GM21390 (cell line): ENCODE measurements around the gene SLC66A3.

Experiments
- ATAC-seq: cut with Tn5 transposase; IDR thresholded peaks from one replicate; pipeline ENCODE4 v1.9.1; 2021; ENCODE audit not compliant: unreplicated experiment

SLC66A3 gene

GRCh38 chr2:11155381-11156035, at the start of gene SLC66A3:
SLC66A3 (plus strand) TSS chr2:11155467; CDS start chr2:11155547, 80 bp downstream.
- peak; percentile 75 for ATAC-seq

- ATAC-seq = no peak
These were observed 46.3 kb upstream of the SLC66A3 start for GRCh38 chr2:11109002-11109401.

- no peak for ATAC-seq
These were observed 42.3 kb upstream of the SLC66A3 start for GRCh38 chr2:11112870-11113428.

- no peak for ATAC-seq
These were observed 37.5 kb upstream of the SLC66A3 start for GRCh38 chr2:11117776-11118175.

- ATAC-seq = no peak
These were observed 36.5 kb upstream of the SLC66A3 start for GRCh38 chr2:11118761-11119160.

- ATAC-seq = no peak
These were observed 34.0 kb upstream of the SLC66A3 start for GRCh38 chr2:11121099-11121822.

- ATAC-seq = no peak
These were observed 33.5 kb upstream of the SLC66A3 start for GRCh38 chr2:11121823-11122155.

GRCh38 chr2:11122380-11122779, 32.9 kb upstream of the SLC66A3 start:
- no peak for ATAC-seq

GRCh38 chr2:11123001-11123809, 32.1 kb upstream of the SLC66A3 start:
- no peak for ATAC-seq

GRCh38 chr2:11123856-11124759, 31.2 kb upstream of the SLC66A3 start:
- ATAC-seq = no peak

- ATAC-seq = no peak
These were observed 30.6 kb upstream of the SLC66A3 start for GRCh38 chr2:11124760-11125068.

- ATAC-seq = no peak
These were observed 27.5 kb upstream of the SLC66A3 start for GRCh38 chr2:11127761-11128160.

GRCh38 chr2:11128243-11128951, 26.9 kb upstream of the SLC66A3 start:
- ATAC-seq = no peak

- peak; percentile 73 for ATAC-seq
These were observed 25.4 kb upstream of the SLC66A3 start for GRCh38 chr2:11129598-11130449.

- ATAC-seq = no peak
These were observed 23.9 kb upstream of the SLC66A3 start for GRCh38 chr2:11131166-11131920.

GRCh38 chr2:11132036-11132671, 23.1 kb upstream of the SLC66A3 start:
- ATAC-seq = peak; percentile 6

GRCh38 chr2:11133238-11133935, 21.9 kb upstream of the SLC66A3 start:
- no peak for ATAC-seq
